ENCODE measurements around the gene RIT1.

The RIT1 gene

GRCh38 chr1:155911156-155912055 is at the start of gene RIT1:
Gene RIT1, minus strand, starts transcription at chr1:155911349. Its CDS starts 588 bp downstream, at chr1:155910761.
- peak; percentile 86 for DNase-seq

- DNase-seq: no peak
Measured at GRCh38 chr1:155960081-155960745, 49.1 kb upstream of the RIT1 start.

GRCh38 chr1:155957411-155957915 is 46.3 kb upstream of the RIT1 start:
- no peak for DNase-seq

- DNase-seq: no peak
Measured at GRCh38 chr1:155954645-155955044, 43.5 kb upstream of the RIT1 start.

GRCh38 chr1:155952505-155952890 is 41.3 kb upstream of the RIT1 start:
- no peak for DNase-seq

GRCh38 chr1:155951753-155952504 is 40.8 kb upstream of the RIT1 start:
- DNase-seq: no peak

- no peak for DNase-seq
Measured at GRCh38 chr1:155950829-155951228, 39.7 kb upstream of the RIT1 start.

- no peak for DNase-seq
Measured at GRCh38 chr1:155947741-155948140, 36.6 kb upstream of the RIT1 start.

- no peak for DNase-seq
Measured at GRCh38 chr1:155947292-155947691, 36.1 kb upstream of the RIT1 start.

GRCh38 chr1:155946633-155947219 is 35.6 kb upstream of the RIT1 start:
- no peak for DNase-seq

GRCh38 chr1:155944444-155944799 is 33.3 kb upstream of the RIT1 start:
- no peak for DNase-seq

- DNase-seq: no peak
Measured at GRCh38 chr1:155942578-155943141, 31.5 kb upstream of the RIT1 start.

- DNase-seq: no peak
Measured at GRCh38 chr1:155941845-155942531, 30.8 kb upstream of the RIT1 start.

GRCh38 chr1:155940993-155941844 is 30.1 kb upstream of the RIT1 start, which contains the start of gene RXFP4:
Gene RXFP4, plus strand, starts transcription at chr1:155941638. Its CDS starts 72 bp downstream, at chr1:155941710.
- peak; percentile 8 for DNase-seq

- no peak for DNase-seq
Measured at GRCh38 chr1:155940482-155940992, 29.4 kb upstream of the RIT1 start.

GRCh38 chr1:155938220-155938627 is 27.1 kb upstream of the RIT1 start:
- DNase-seq: no peak

- no peak for DNase-seq
Measured at GRCh38 chr1:155934936-155935590, 23.9 kb upstream of the RIT1 start.

- DNase-seq: peak; percentile 95
Measured at GRCh38 chr1:155934097-155934935, 23.2 kb upstream of the RIT1 start, which contains the start of gene KHDC4. Gene KHDC4, minus strand, starts transcription at chr1:155934413. Its CDS starts 40 bp downstream, at chr1:155934373.

GRCh38 chr1:155933591-155934096 is 22.5 kb upstream of the RIT1 start:
- DNase-seq: no peak

All from stimulated activated CD4-positive, alpha-beta T cell treated with anti-CD3 and anti-CD28 coated beads, Interleukin-1b, Interleukin-23, amount 100 ng/mL, for 48 hours (primary cell).